ENCODE results near the gene C6orf47. TPM values are rescaled to one million over a fixed set of nuclear protein-coding genes. Genes with fewer than 3 reads are reported as not detected.
A peak's percentile ranks its signal among the peaks of the same experiment; 100 is the strongest.

C6orf47 gene
- total RNA-seq, 2 experiments from 2014 or later: 20.2 to 20.9 TPM

GRCh38 chr6:31654574-31655348 lies 5.8 kb downstream of the C6orf47 start:
- peaks cover 68% of the 10 kb centered on the region for H3K4me1 Mint-ChIP-seq
- no peak for DNase-seq
- POLR2A ChIA-PET: no interaction called here
- H3K9me3 Mint-ChIP-seq: no peaks in the 10 kb centered on the region
- H3K36me3 Mint-ChIP-seq (ENCODE audit: low read depth): peaks cover 42% of the 10 kb centered on the region
- CTCF ChIA-PET: interaction anchor here (0.7 to 5.4 kb wide), 9 partner anchors 8 to 175 kb away, joined by 3 to 32 read pairs (median 3); partner anchors contain the start of genes CSNK2B, DDX39B, GPANK1 and NFKBIL1
- no peak overlapping the region for H3K4me3 Mint-ChIP-seq
- no peak overlapping the region for H3K27ac Mint-ChIP-seq
- no peaks in the 10 kb centered on the region for H3K27me3 Mint-ChIP-seq

GRCh38 chr6:31652925-31653724 lies 7.5 kb downstream of the C6orf47 start:
- no peaks in the 10 kb centered on the region for H3K27me3 Mint-ChIP-seq
- CTCF ChIA-PET: interaction anchor here (0.7 to 5.4 kb wide), 15 partner anchors 10 to 178 kb away, joined by 3 to 32 read pairs (median 4); partner anchors contain the start of genes ATP6V1G2, DDX39B, GPANK1 and VARS1
- H3K9me3 Mint-ChIP-seq: no peaks in the 10 kb centered on the region
- peaks cover 39% of the 10 kb centered on the region for H3K36me3 Mint-ChIP-seq (ENCODE audit: low read depth)
- H3K4me3 Mint-ChIP-seq: peak overlapping the region; percentile 95
- H3K27ac Mint-ChIP-seq: peak overlapping the region; percentile 100
- peak; percentile 91 for DNase-seq
- POLR2A ChIA-PET: interaction anchor here (0.6 to 1.8 kb wide), 3 partner anchors 12 to 91 kb away, joined by 3 to 10 read pairs (median 6); partner anchors contain the start of gene GPANK1
- peaks cover 60% of the 10 kb centered on the region for H3K4me1 Mint-ChIP-seq

GRCh38 chr6:31651602-31652191 lies 8.9 kb downstream of the C6orf47 start:
- H3K27ac Mint-ChIP-seq: peak overlapping the region; percentile 100

GRCh38 chr6:31645325-31645724 lies 15.3 kb downstream of the C6orf47 start:
- DNase-seq: no peak
- Mint-ChIP-seq H3K36me3 (ENCODE audit: low read depth) (peaks cover 57% of the 10 kb centered on the region), H3K4me1 (peaks cover 14% of the 10 kb centered on the region), H3K9me3 (no peaks in the 10 kb centered on the region), H3K27me3 (no peaks in the 10 kb centered on the region), H3K27ac (no peak overlapping the region), H3K4me3 (no peak overlapping the region)
- CTCF ChIA-PET: interaction anchor here (1.2 to 1.4 kb wide), 2 partner anchors 18 to 28 kb away, joined by 3 read pairs; no protein-coding TSS in a partner anchor
- POLR2A ChIA-PET: no interaction called here

More at GRCh38 chr6:31651602-31652191, 8.9 kb downstream of the C6orf47 start:
- H3K4me3 Mint-ChIP-seq: peak overlapping the region; percentile 95
- peaks cover 41% of the 10 kb centered on the region for H3K36me3 Mint-ChIP-seq (ENCODE audit: low read depth)
- H3K27me3 Mint-ChIP-seq: no peaks in the 10 kb centered on the region
- ChIA-PET POLR2A (interaction anchor here (0.7 to 1.8 kb wide), 3 partner anchors 9 to 30 kb away, joined by 3 to 6 read pairs (median 3); partner anchors contain the start of genes C6orf47 and GPANK1), CTCF (interaction anchor here (0.6 to 5.4 kb wide), 9 partner anchors 11 to 1270 kb away, joined by 3 to 32 read pairs (median 4); partner anchors contain the start of gene GPANK1)
- no peaks in the 10 kb centered on the region for H3K9me3 Mint-ChIP-seq
- peaks cover 49% of the 10 kb centered on the region for H3K4me1 Mint-ChIP-seq
- no peak for DNase-seq

GRCh38 chr6:31643818-31644454 lies 16.6 kb downstream of the C6orf47 start:
- POLR2A ChIA-PET: no interaction called here
- Mint-ChIP-seq H3K27me3 (no peaks in the 10 kb centered on the region), H3K4me3 (no peak overlapping the region), H3K27ac (no peak overlapping the region), H3K9me3 (no peaks in the 10 kb centered on the region), H3K4me1 (peaks cover 7% of the 10 kb centered on the region), H3K36me3 (ENCODE audit: low read depth) (peaks cover 55% of the 10 kb centered on the region)
- no peak for DNase-seq
- CTCF ChIA-PET: interaction anchor here (0.7 to 1.4 kb wide), 2 partner anchors 27 to 1194 kb away, joined by 3 read pairs; partner anchors contain the start of gene TAP2

- CTCF ChIA-PET: interaction anchor here (0.6 to 0.7 kb wide), 3 partner anchors 19 to 1195 kb away, joined by 3 read pairs; partner anchors contain the start of gene TAP2
- H3K27ac Mint-ChIP-seq: no peak overlapping the region
Measured at GRCh38 chr6:31642798-31643570, 17.6 kb downstream of the C6orf47 start.

GRCh38 chr6:31641370-31641769 lies 19.2 kb downstream of the C6orf47 start:
- Mint-ChIP-seq H3K4me3 (no peak overlapping the region), H3K27me3 (no peaks in the 10 kb centered on the region), H3K4me1 (peaks cover 4% of the 10 kb centered on the region), H3K27ac (no peak overlapping the region), H3K36me3 (ENCODE audit: low read depth) (peaks cover 52% of the 10 kb centered on the region), H3K9me3 (no peaks in the 10 kb centered on the region)
- DNase-seq: no peak
- ChIA-PET CTCF (interaction anchor here (1.5 kb wide), 1 partner anchor 16 kb away, joined by 4 read pairs; no protein-coding TSS in a partner anchor), POLR2A (no interaction called here)

More at GRCh38 chr6:31642798-31643570, 17.6 kb downstream of the C6orf47 start:
- Mint-ChIP-seq H3K4me3 (no peak overlapping the region), H3K36me3 (ENCODE audit: low read depth) (peaks cover 54% of the 10 kb centered on the region), H3K9me3 (no peaks in the 10 kb centered on the region), H3K27me3 (no peaks in the 10 kb centered on the region), H3K4me1 (peaks cover 4% of the 10 kb centered on the region)
- DNase-seq: no peak
- POLR2A ChIA-PET: no interaction called here

GRCh38 chr6:31640612-31641011 lies 20.0 kb downstream of the C6orf47 start:
- Mint-ChIP-seq H3K4me3 (no peak overlapping the region), H3K27me3 (no peaks in the 10 kb centered on the region), H3K27ac (peak overlapping the region; percentile 67), H3K9me3 (no peaks in the 10 kb centered on the region), H3K36me3 (ENCODE audit: low read depth) (peaks cover 54% of the 10 kb centered on the region), H3K4me1 (peaks cover 5% of the 10 kb centered on the region)
- ChIA-PET POLR2A (no interaction called here), CTCF (interaction anchor here (0.6 to 1.0 kb wide), 2 partner anchors 12 to 18 kb away, joined by 3 read pairs; no protein-coding TSS in a partner anchor)
- no peak for DNase-seq

- H3K27ac Mint-ChIP-seq: no peak overlapping the region
- H3K36me3 Mint-ChIP-seq (ENCODE audit: low read depth): peaks cover 51% of the 10 kb centered on the region
- peaks cover 4% of the 10 kb centered on the region for H3K4me1 Mint-ChIP-seq
- CTCF ChIA-PET: interaction anchor here (0.7 to 1.2 kb wide), 3 partner anchors 14 to 241 kb away, joined by 3 read pairs; no protein-coding TSS in a partner anchor
- POLR2A ChIA-PET: no interaction called here
- no peaks in the 10 kb centered on the region for H3K27me3 Mint-ChIP-seq
- no peak overlapping the region for H3K4me3 Mint-ChIP-seq
- no peak for DNase-seq
- no peaks in the 10 kb centered on the region for H3K9me3 Mint-ChIP-seq
Measured at GRCh38 chr6:31639449-31639861, 21.1 kb downstream of the C6orf47 start.

GRCh38 chr6:31639043-31639442 lies 21.5 kb downstream of the C6orf47 start:
- Mint-ChIP-seq H3K36me3 (ENCODE audit: low read depth) (peaks cover 54% of the 10 kb centered on the region), H3K27me3 (no peaks in the 10 kb centered on the region), H3K27ac (no peak overlapping the region), H3K4me1 (peaks cover 4% of the 10 kb centered on the region), H3K9me3 (no peaks in the 10 kb centered on the region), H3K4me3 (no peak overlapping the region)
- ChIA-PET POLR2A (no interaction called here), CTCF (interaction anchor here (1.0 to 1.2 kb wide), 3 partner anchors 9 to 59 kb away, joined by 3 read pairs; no protein-coding TSS in a partner anchor)
- DNase-seq: no peak

All from activated CD4-positive, alpha-beta T cell treated with anti-CD3 and anti-CD28 coated beads, Interleukin-2, amount 10 ng/mL, durations not matched to agents 7 days and 5 days (primary cell).